Measurements from ENCODE around the gene PTPN11. TPM values are rescaled to one million over a fixed set of nuclear protein-coding genes. Genes with fewer than 3 reads are reported as not detected.

The PTPN11 gene
- polyA plus RNA-seq, 3 donors, result 15.0 to 92.0 (median 49.5) TPM

DNA sequence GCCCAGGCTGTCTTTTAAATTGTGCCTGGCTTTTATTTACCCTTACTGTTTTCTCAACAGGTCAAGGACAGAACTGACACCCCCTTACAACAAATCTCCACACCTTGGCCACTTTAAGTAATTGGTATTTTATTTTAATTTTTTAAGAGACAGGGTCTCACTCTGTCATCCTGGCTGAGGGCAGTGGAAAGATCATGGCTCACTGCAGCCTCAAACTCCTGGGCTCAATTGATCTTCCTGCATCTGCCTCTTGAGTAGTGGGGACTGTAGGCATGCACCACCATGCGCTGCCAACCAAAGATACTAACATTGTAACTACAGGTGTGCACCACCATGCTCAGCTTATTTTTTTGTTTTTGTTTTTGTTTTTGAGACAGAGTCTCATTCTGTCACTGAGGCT lies 109.8 kb downstream of the PTPN11 start:
- WGBS, 3 donors, result 94 to 96% (median 96%) methylated on average over 1 of the region's 1 CpG
- H3K27ac ChIP-seq (ENCODE audit: low read depth, low read length), result no peak overlapping the region

DNA sequence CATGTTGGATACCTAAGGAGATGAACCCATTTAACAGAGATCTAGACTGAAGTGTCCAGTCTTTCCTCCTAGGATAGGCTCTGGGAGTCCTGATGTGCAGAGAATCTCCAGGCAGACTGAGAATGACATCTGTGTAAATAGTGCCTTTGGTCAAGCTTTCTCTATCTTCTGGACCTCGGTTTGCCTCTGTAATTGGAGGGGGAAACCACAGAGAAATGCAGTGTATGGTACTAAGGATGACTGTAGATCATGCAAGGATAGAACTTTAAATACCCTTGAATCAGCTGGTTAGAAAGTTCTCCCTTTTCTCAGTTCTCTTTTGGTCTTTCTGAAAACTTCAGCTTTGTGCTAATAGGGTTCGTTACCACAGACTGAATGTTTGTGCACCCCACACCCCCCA lies 112.2 kb downstream of the PTPN11 start:
- H3K27ac ChIP-seq (ENCODE audit: low read depth, low read length), result no peak overlapping the region
- 58 to 70% (median 58%) methylated on average over 2 of the region's 2 CpGs for WGBS, 3 donors

DNA sequence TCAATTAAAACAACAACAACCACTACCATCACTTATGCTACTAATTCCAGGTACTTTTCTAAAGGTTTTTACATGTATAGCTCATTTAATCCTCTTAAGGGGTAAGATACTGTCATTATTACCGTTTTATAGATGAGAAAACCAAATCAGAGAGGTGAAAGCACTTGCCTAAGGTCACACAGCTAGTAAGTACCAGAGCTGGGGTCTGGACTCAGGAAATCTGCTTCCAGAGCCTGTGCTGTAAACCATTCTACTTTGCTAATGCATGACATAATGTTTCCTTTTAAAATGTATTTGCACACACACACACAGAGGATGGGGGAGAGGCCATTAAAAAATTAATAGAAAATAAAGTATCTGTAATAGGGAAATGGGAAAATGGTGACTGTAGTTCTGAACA lies 113.4 kb downstream of the PTPN11 start:
- 59 to 77% (median 74%) methylated on average over 1 of the region's 1 CpG for WGBS, 3 donors
- H3K27ac ChIP-seq (ENCODE audit: low read depth, low read length), result no peak overlapping the region

DNA sequence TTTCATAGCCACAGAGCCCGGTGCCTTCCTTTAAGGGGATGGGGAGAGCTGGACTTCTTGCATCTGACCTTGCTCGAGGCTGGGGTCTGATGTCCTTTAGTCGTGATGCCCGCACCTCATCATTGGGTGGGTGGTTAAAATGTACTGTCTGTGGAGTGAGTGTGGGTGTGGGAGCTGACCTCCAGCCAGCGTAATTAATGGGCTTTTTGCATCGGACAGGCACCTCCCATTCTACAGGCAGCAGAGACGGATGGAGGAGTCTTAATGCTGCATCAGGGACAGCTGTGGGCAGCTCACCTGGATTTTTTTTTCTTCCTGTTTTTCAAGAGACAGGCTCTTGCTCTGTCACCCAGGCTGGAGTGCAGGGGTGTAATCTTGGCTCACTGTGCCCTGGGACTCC lies 114.8 kb downstream of the PTPN11 start:
- WGBS, 3 donors, result 70 to 76% (median 70%) methylated on average over 7 of the region's 7 CpGs
- no peak overlapping the region for H3K27ac ChIP-seq (ENCODE audit: low read depth, low read length)

DNA sequence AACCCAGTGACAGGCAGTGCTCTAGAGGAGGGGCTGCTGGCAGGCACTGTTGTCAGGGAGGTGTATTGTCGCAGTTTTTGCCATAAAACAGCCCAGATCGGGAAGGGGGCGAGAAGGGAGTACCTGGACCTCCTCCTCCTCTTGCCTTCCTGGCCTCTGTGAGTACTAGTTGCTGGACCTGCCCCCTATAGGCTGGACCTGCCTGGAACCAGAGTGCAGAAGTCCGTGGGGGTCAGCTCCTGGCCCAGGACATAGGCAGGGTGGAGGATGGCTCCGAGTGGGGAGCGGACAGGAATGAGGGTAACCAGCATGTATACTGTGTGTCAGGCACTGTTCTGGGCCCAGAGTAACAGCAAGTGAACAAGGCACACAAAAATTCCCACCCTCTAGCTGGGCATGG lies 116.3 kb downstream of the PTPN11 start:
- 81 to 83% (median 82%) methylated on average over 6 of the region's 6 CpGs for WGBS, 3 donors

DNA sequence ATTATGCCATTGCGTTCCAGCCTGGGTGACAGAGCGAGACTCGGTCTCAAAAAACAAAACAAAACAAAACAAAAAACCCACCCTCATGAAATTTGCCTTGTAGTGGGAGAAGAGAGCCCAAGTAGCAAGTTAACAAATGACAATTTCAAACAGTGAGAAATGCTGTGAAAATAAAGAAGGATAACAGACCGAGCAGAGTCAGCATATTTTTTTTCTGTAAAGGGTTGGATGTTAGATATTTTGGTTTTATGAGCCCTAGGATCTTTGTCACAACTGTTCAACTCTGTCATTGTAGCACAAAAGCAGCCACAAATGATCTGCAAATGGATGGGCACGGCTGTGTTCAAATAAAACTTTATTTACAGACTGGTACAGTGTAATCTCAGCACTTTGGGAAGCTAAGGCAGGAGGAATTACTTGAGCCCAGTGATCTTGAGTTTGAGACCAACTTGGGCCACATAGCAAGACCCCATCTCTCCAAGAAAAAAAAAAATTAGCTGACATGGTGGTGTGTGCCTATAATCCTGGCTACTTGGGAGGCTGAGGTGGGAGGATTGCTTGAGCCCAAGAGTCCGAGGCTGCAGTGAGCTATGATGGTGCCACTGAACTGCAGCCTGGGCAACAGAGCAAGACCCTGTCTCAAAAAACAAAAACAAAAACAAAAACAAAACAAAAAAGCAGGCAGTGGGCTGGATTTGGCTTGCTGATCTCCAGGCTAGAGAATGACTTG lies 117.1 kb downstream of the PTPN11 start:
- no peak overlapping the region for H3K27ac ChIP-seq (ENCODE audit: low read depth, low read length)
- WGBS, 3 donors, result 73 to 83% (median 79%) methylated on average over 6 of the region's 6 CpGs

More for the DNA sequence above, 116.3 kb downstream of the PTPN11 start:
- H3K27ac ChIP-seq (ENCODE audit: low read depth, low read length), result no peak overlapping the region

DNA sequence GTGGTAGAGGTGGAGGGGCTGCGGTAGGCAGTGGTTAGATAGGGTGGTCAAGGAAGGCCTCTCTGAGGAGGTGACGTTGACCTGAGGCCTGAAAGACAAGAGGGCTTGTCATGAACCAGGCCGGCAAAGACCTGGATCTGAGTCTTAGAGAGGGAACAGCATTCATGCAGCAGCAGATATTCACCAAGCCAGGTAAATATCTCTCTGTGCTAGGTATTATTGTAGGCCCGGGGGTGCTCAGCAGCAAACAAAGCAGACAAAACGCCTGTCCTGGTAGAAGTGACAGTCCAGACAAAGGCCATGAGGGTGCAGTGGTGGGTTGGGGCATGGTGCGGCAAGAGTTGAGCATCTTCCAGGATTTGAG lies 117.6 kb downstream of the PTPN11 start:
- H3K27ac ChIP-seq (ENCODE audit: low read depth, low read length), result no peak overlapping the region
- WGBS, 3 donors, result 80 to 91% (median 88%) methylated on average over 6 of the region's 6 CpGs

DNA sequence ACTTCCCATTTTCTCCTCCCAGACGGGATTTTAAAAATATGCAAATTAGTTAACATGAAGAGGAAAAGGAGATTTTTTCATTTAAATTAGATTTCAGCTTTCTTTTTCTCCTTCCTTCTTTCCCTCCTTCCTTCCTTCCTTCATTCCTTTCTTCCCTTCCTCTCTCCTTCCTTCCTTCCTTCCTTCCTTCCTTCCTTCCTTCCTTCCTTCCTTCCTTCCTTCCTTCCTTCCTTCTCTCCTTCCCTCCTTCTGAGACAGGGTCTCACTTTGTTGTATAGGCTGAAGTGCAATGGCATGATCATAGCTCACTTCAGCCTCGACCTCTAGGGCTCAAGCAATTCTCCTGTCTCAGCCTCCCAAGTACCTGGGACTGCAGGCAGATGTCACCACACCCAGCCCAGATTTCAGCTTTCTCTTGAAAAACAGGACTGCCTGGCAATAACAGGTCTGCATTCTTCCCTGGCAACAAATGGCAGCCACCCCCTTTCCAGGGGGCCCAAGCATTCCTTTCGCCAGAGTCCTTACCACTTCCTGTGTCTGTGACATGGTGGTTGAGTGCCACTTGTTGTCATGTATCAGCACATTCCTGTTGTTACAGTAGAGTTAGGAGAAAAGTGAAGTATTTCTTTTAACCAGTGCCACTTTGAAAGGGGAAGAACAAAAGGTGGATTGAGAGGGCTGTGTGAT lies 119.1 kb downstream of the PTPN11 start:
- 37 to 41% (median 38%) methylated on average over 3 of the region's 3 CpGs for WGBS, 3 donors
- no peak overlapping the region for H3K27ac ChIP-seq (ENCODE audit: low read depth, low read length)

DNA sequence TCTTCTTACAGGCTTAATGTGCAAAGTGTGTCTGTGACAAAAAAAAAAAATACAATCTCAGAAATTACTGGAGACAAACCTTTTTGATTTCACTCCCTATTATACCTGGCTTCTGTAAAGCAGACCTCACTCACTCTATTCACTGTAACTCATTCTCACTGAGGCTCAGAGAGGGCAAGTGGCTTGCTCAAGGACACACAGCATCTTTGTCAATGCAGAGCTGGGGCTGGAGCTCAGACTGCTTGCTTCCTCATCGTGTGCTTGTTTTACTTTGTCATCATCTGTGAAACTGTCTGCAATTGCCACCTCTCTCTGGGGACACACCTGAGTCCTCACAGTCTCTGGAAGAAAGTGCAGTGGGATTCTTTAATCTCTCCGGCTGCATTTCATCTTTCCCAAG lies 120.0 kb downstream of the PTPN11 start:
- WGBS, 3 donors, result 55 to 58% (median 56%) methylated on average over 2 of the region's 2 CpGs

DNA sequence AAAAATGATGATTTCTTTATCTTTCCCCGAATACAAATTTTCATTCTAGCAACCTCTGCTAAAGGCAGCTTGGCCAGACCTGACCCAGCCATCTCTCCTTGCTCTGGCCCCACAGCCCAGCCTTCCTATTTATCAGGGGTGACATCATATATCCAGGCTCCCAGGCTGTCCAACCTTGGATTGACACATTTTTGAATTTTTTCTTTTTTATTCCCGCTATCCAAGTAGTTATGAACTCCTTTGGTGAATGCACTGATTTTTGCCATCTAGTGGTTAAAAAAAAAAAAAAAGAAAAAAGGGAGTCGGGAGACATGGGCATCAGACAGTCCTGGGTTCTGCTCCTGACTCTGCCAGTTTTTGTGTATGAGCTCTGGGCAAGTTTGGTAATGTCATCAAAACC lies 120.5 kb downstream of the PTPN11 start:
- 41 to 69% (median 69%) methylated on average over 3 of the region's 3 CpGs for WGBS, 3 donors
- H3K27ac ChIP-seq (ENCODE audit: low read depth, low read length), result no peak overlapping the region

More for the DNA sequence above, 120.0 kb downstream of the PTPN11 start:
- H3K27ac ChIP-seq (ENCODE audit: low read depth, low read length), result no peak overlapping the region

DNA sequence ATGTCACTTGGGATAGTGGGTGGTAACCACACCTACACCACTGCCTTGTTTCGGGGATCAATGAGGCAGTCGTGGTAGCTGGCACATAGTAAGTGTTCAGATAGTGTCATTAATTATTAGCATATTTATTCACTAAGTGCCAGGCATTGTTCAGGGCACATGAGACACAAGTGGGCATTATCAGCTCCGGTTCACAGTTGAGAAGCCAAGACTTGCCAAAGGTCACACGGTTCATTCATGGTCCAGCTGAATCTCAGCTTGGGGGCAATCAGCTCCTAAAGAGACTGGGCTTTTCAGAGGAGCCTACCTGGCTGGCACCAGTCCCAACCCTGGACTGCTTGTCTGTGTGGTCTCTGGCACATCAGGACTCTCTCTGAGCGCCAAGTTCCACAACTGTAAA lies 121.3 kb downstream of the PTPN11 start:
- no peak overlapping the region for H3K27ac ChIP-seq (ENCODE audit: low read depth, low read length)
- WGBS, 3 donors, result 56 to 71% (median 68%) methylated on average over 5 of the region's 5 CpGs

DNA sequence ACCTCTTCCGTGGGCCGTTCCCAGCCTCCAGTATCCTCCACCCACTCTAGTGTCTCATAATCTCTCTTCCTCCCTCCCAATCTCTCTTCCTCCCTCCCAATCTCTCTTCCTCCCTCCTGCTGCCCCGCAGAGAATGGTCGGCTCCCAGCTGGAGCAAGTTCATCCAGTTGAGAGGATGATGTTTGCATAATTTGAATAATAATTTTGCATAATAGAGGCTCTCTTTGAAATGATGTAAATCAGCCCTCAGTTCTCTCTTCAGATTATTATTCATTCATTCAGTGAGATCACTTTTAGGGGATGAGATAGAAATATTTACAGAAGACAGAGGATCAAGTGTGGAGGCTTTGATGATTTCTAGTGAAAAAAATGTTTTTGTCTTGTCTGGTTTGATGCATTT lies 125.0 kb downstream of the PTPN11 start:
- 50 to 70% (median 60%) methylated on average over 4 of the region's 4 CpGs for WGBS, 3 donors
- no peak overlapping the region for H3K27ac ChIP-seq (ENCODE audit: low read depth, low read length)

DNA sequence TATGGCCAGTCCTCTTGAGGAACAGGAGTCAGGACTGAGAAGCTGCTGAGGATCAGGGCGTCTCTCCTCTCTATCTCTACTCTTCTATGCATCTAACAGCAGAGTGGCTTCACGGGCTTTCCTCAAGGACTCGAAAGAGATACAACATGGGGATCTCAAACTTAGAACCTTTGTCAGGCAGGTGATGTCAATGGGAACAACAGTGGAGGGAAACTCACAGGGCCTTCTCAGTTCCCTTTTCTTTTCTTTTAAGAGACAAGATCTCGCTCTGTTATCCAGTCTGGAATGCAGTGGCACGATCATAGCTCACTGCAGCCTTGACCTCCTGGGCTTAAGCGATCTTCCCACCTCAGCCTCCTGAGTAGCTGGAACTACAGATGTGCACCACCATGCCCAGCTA lies 127.6 kb downstream of the PTPN11 start:
- WGBS, 3 donors, result 73 to 88% (median 88%) methylated on average over 6 of the region's 6 CpGs

DNA sequence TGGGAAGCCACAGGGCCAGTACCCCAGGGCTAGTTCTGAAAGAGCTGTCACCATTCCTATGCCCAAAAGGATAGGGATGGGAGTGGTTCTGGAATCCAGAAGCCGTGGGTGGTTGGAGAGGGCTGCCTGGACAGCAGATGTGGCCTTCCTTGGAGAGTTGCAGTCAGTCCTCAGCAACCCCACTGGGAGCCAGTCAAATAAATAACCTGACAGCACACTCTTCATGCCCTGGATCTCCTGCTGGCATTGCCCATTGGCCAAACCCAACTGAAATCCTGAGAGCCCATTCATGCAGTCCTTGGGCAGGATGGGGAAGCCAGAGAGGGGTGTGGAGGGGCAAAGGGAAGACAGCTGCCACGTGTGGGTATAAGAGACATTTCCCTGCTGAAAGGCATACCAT lies 128.2 kb downstream of the PTPN11 start:
- H3K27ac ChIP-seq (ENCODE audit: low read depth, low read length), result no peak overlapping the region
- 35 to 61% (median 45%) methylated on average over 2 of the region's 2 CpGs for WGBS, 3 donors

More for the DNA sequence above, 127.6 kb downstream of the PTPN11 start:
- H3K27ac ChIP-seq (ENCODE audit: low read depth, low read length), result no peak overlapping the region

DNA sequence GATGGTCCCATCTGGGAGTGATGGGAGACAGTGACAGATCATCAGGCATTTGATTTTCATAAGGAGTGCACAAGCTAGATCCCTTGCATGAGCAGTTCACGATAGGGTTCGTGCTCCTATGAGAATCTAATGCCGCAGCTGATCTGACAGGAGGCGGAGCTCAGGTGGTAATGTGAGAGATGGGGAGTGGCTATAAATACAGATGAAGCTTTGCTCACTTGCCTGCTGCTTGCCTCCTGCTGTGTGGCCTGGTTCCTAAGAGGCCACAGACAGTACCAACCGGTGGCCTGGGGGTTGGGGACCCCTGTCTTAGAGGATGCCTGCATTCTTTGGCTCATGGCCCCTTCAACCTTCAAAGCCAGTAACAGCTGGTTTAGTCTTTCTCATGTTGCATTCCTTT lies 130.3 kb downstream of the PTPN11 start:
- H3K27ac ChIP-seq (ENCODE audit: low read depth, low read length), result no peak overlapping the region
- WGBS, 3 donors, result 58 to 83% (median 81%) methylated on average over 5 of the region's 5 CpGs

DNA sequence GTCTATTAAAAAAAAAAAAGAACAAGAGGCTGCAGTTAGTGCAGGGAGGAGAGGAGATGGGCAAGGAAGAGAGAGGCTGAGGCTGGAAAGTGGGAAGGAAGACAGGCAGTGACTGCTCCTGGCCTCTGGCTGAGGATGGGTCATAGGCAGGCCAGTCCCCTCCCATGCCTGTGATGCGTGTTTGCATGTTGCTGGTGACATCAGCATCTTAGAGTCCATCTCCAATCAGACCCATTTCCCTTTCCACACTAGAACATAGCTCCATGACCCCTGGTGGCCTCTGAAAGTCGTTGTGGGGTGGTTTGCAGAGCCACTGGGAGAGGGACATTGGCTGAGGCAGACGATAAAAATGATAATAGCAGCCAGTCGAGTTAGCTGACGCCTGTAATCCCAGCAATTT lies 132.9 kb downstream of the PTPN11 start:
- H3K27ac ChIP-seq (ENCODE audit: low read depth, low read length), result no peak overlapping the region
- 58 to 61% (median 59%) methylated on average over 5 of the region's 5 CpGs for WGBS, 3 donors

DNA sequence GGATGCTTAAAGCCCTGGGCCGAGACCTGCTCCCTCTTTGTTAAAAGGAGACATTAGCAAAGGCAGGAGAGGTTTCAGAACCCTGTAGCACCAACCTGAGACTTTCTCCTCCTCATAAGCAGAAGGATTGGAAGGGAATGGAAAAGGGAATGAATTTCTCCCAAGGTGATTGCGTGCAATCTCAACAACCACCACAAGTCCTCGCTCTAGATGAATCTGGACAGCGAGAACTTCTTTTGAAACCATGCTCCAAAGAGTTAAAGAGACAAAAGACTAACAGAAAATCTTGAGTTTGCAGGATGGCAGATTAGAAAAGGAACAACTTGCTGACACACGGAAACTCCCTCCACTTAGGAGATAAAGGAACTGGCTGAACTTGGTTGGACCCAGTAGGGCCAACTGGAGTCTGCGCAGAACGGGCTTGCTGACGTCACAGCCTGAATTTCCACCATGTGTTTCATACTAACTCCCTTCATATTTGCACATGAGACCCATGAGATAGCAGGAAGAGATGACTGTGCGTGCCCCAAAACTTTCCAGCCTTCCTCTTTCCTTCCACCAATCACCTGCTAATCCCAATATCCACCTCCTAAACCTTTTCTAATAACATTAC lies 137.0 kb downstream of the PTPN11 start:
- H3K27ac ChIP-seq (ENCODE audit: low read depth, low read length), result no peak overlapping the region
- 66 to 82% (median 78%) methylated on average over 9 of the region's 9 CpGs for WGBS, 3 donors

DNA sequence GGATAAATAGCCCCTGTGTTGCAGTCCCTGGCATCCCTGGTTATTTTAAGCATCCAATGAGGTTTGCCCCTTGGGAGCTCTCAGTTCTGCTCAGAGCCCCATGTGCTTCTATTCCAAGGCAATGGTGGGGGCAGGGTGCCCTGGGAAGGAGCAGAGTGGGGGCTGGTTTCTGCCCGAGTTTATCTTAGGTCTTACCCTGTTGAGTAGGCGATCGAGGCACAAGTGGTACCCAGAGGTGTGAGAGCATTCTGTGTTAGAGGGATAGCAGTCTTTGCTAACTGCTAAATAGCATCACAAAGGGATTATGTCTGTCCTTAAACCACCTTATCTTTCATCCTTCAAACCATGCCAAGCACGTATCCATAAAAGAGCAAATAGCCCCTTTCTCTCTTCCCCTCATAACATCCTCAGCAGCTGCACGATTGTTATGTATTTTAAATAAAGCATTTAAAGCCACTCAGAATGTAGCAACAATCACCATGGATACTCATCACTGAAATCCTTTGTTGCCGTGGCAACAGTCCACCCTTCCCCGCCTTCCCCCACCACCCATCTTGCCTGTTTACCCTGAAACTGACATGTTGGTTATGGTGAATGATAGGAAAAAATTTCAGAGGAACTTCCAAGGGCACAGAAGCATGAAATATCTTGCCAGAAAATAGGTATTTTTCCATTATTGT lies 139.3 kb downstream of the PTPN11 start:
- 53 to 66% (median 55%) methylated on average over 7 of the region's 7 CpGs for WGBS, 3 donors

More for the DNA sequence above, 139.3 kb downstream of the PTPN11 start:
- H3K27ac ChIP-seq (ENCODE audit: low read depth, low read length), result no peak overlapping the region
